Naive B cell (primary cell): Measurements from ENCODE around the gene TRPM5. TPM values are rescaled to one million over a fixed set of nuclear protein-coding genes. Genes with fewer than 3 reads are reported as not detected.
A peak's percentile ranks its signal among the peaks of the same experiment; 100 is the strongest.

ENCODE experiments used
- ATAC-seq, 2 donors: fragments of 150-1000 bp; cut with Tn5 transposase; 2 replicates each; pipeline ENCODE4 v1.10.0; 2021; ENCODE audit warnings: low read depth in 2 of 2, mild to moderate bottlenecking in 2 of 2, moderate library complexity in 2 of 2
- DNase-seq: peaks from one replicate; pipeline ENCODE4 v3.0.0; 2022
- H3K27ac Mint-ChIP-seq, 6 donors: one replicate each; pipeline ENCODE4 v1.8.0; 2020 to 2022; ENCODE audit warnings: mild to moderate bottlenecking in 6 of 6, mixed read lengths in 6 of 6, moderate library complexity in 5 of 6, inconsistent platforms in 2 of 6
- H3K27me3 Mint-ChIP-seq, 3 donors: one replicate each; pipeline ENCODE4 v1.8.0; 2021 to 2022; ENCODE audit warnings: mixed read lengths in 3 of 3, mild to moderate bottlenecking in 1 of 3
- H3K36me3 Mint-ChIP-seq, 2 donors: one replicate each; pipeline ENCODE4 v1.8.0; 2020 to 2022; ENCODE audit warnings: mixed read lengths in 2 of 2, inconsistent platforms in 1 of 2, mild to moderate bottlenecking in 1 of 2
- H3K4me1 Mint-ChIP-seq, 3 donors: one replicate each; pipeline ENCODE4 v1.8.0; 2020 to 2022; ENCODE audit warnings: mixed read lengths in 3 of 3, inconsistent platforms in 1 of 3, mild to moderate bottlenecking in 1 of 3, moderate library complexity in 1 of 3
- H3K4me3 Mint-ChIP-seq, 8 donors: one replicate each; pipeline ENCODE4 v1.8.0; 2020 to 2022; ENCODE audit warnings: mild to moderate bottlenecking in 8 of 8, mixed read lengths in 8 of 8, moderate library complexity in 8 of 8, inconsistent platforms in 2 of 8
- H3K9me3 Mint-ChIP-seq, 7 donors: one replicate each; pipeline ENCODE4 v1.8.0; 2020 to 2022; ENCODE audit warnings: mixed read lengths in 7 of 7, mild to moderate bottlenecking in 5 of 7, inconsistent platforms in 2 of 7, moderate library complexity in 1 of 7
- polyA plus RNA-seq, 6 donors: library from polyadenylated mRNA; unstranded; fragments of 300-500 nt; fragmentation: Illumina TruSeq; gene quantifications; one replicate each; pipeline ENCODE4 v1.2.3, GENCODE V29; 2021; ENCODE audit warnings: low read depth in 6 of 6

Gene TRPM5
- polyA plus RNA-seq, 6 donors from 2014 or later = not detected

GRCh38 chr11:2394818-2395105 is 49.6 kb downstream of the TRPM5 start:
- no peak for DNase-seq
- Mint-ChIP-seq H3K36me3 (no peaks in the 10 kb centered on the region), H3K4me1 (peaks cover 40 to 60% (median 41%) of the 10 kb centered on the region in 3 donors), H3K27ac (peak overlapping the region in 5 of 6 donors; percentile 63 to 94 (median 85)), H3K4me3 (peak overlapping the region in 7 of 8 donors; percentile 74 to 86 (median 77)), H3K9me3 (no peaks in the 10 kb centered on the region), H3K27me3 (no peaks in the 10 kb centered on the region)
- no peak for ATAC-seq

Other genes starting within 250 kb of the TRPM5 start
- 1 to 10 TPM in 1 of 6 donors, under 1 TPM in 4, not detected in 1; 0.35 to 1.7 (median 0.60) TPM for gene ASCL2, start 173.9 kb downstream of the TRPM5 start, polyA plus RNA-seq
- 10 to 100 TPM in 3 of 6 donors, 1 to 10 TPM in 3; 8.3 to 15.4 (median 10.2) TPM for gene C11orf21, start 142.6 kb downstream of the TRPM5 start, polyA plus RNA-seq
- gene TSPAN32, start 142.5 kb downstream of the TRPM5 start, polyA plus RNA-seq = 10 to 100 TPM in 4 of 6 donors, 1 to 10 TPM in 2; 6.5 to 24.0 (median 13.5) TPM
- gene CD81, start 67.2 kb downstream of the TRPM5 start, polyA plus RNA-seq = 100 to 1,000 TPM; 110 to 279 (median 240) TPM
- gene TSSC4, start 43.8 kb downstream of the TRPM5 start, polyA plus RNA-seq = 10 to 100 TPM; 54.7 to 76.0 (median 67.9) TPM
- 10 to 100 TPM in 3 of 6 donors, 1 to 10 TPM in 3; 9.3 to 22.6 (median 10.3) TPM for gene KCNQ1, start 494 bp upstream of the TRPM5 start, polyA plus RNA-seq